ENCODE results near the gene INS.

The INS gene

GRCh38 chr11:2160736-2161259 lies at the start of gene INS:
Gene INS (minus strand): TSS chr11:2161209. CDS start chr11:2160971, 238 bp downstream.
- no peak for TF ChIP-seq CTCF (conservative IDR thresholded peaks at IDR 0.05; ENCODE audit: low read depth, low read length)
- DNase-seq (ENCODE audit: low read depth): no peak
- H3K4me3 ChIP-seq (ENCODE audit: low read depth, low read length): no peak within 1 kb of the TSS

DNA sequence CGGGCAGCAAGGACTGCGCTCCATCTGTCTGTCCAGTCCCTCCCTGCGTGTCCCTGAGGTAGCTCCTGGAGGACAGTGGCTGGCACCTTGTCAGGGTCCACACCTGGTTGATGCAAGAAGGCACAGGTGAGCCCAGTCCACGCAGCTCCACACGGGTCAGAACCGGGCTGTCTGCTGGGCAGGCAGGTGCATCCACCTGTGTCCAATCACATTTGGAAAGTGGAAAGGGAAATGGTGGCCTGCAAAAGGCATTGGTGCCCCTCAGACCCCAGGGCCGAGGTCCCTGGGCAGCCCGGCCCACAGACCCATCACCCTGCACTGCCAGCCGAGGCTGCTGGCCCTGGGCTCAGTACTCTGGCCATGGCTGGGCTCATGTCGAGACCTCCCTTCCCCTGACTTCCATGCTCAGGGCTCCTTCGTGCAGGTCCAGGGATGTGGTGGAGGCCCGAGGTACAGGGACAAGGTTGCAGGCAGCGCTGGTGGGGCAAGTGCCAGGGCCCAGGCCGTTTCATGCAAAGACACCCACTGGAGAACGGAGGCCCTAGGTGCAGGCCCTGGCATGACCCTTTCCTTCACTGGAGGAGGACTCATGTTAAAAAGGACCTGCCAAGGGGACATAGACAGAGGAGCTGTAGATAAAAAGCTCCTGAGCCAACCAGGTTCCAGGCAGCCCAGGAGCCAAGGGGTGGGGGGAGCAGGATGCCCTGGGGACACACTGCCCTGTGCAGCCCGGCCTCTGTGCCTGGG lies 49.5 kb upstream of the INS start:
- no peak for TF ChIP-seq CTCF (conservative IDR thresholded peaks at IDR 0.05; ENCODE audit: low read depth, low read length)
- no peak for DNase-seq (ENCODE audit: low read depth)
- H3K4me3 ChIP-seq (ENCODE audit: low read depth, low read length): no peak overlapping the region

- no peak for DNase-seq (ENCODE audit: low read depth)
- no peak overlapping the region for H3K4me3 ChIP-seq (ENCODE audit: low read depth, low read length)
- TF ChIP-seq CTCF (conservative IDR thresholded peaks at IDR 0.05; ENCODE audit: low read depth, low read length): no peak
Measured at GRCh38 chr11:2209900-2210321, 48.9 kb upstream of the INS start.

- DNase-seq (ENCODE audit: low read depth): no peak
- no peak for TF ChIP-seq CTCF (conservative IDR thresholded peaks at IDR 0.05; ENCODE audit: low read depth, low read length)
Measured at GRCh38 chr11:2209370-2209801, 48.4 kb upstream of the INS start.

GRCh38 chr11:2208691-2209369 lies 47.8 kb upstream of the INS start:
- no peak for DNase-seq (ENCODE audit: low read depth)
- TF ChIP-seq CTCF (conservative IDR thresholded peaks at IDR 0.05; ENCODE audit: low read depth, low read length): no peak

More at GRCh38 chr11:2209370-2209801, 48.4 kb upstream of the INS start:
- H3K4me3 ChIP-seq (ENCODE audit: low read depth, low read length): no peak overlapping the region

GRCh38 chr11:2207773-2208621 lies 47.0 kb upstream of the INS start:
- no peak for DNase-seq (ENCODE audit: low read depth)
- no peak overlapping the region for H3K4me3 ChIP-seq (ENCODE audit: low read depth, low read length)

More at GRCh38 chr11:2208691-2209369, 47.8 kb upstream of the INS start:
- H3K4me3 ChIP-seq (ENCODE audit: low read depth, low read length): no peak overlapping the region

More at GRCh38 chr11:2207773-2208621, 47.0 kb upstream of the INS start:
- TF ChIP-seq CTCF (conservative IDR thresholded peaks at IDR 0.05; ENCODE audit: low read depth, low read length): no peak

Data from choroid plexus epithelial cell (primary cell).